ENCODE measurements around the gene BAG5.

BAG5 gene

GRCh38 chr14:103563844-103564505, 1.5 kb upstream of the BAG5 start:
- no peak for DNase-seq (ENCODE audit: low spot score)

DNA sequence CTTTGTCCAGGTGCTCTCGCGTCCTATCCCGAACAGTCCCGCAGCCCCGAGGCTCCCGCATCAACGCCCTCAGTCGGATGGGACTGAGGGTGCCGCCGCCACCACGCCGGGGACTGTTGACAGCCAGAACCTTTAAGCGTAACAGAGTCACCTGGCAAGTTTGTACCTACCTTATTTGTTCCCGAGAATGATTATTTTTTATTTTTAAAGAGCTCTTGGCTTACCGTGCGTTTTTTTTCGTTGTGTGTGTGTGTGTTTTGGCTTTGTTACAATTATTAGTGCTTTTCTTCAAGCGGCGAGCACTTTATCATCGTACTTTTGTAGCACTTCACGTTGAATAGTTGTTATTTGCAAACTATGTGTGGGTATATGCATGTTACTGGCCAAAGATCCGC, 766 bp upstream of the BAG5 start:
- DNase-seq (ENCODE audit: low spot score) = no peak

DNA sequence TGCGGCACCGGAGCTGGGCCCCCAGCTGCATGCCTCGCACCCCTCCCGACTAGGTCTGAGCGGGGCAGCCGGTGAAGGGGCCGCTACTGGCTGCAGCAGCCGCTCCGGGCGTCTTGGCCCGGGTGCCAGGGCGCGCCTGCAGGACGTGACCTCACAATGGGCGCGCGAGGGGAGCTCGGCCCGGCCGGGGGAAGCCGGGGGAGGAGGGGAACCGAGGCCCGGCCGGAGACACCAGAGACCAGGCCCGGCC, 353 bp downstream of the BAG5 start:
- DNase-seq (ENCODE audit: low spot score) = peak; percentile 70

DNA sequence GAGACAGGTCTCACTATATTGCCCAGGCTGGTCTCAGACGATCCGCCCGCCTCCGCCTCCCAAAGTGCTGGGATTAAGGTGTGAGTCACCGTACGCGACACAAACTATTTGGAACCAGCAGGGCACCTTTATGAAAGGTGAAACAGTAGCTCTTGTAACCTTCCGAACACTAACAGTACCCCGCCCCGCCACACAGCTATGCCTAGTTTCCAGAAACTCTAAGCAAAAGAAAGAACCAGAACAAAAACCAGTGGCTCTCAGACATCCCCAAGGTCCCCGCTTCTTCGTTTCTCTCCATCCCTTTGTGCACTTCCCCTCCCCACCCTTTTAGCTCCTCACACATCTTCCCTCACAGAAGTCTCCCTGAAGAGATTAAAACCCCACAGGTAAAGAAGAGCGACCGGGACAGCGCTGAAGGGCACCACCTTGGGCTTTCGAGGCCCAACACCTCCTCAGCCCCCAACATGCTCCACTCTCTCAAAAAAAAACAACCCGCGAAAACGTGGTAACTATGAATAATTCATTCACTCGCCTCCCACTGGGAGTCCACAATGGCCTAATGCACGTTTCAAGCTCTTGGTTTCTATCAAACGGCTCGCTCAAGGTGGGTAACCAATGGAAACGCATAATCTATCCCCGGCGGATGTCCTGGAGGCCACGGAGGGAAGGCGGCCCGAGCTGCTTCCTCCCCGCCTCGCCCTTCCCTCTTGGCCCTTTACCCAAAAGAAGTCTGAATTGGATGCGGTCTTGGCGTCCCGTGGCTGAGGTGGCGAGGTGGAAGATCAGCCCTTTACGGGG, 877 bp downstream of the BAG5 start:
- DNase-seq (ENCODE audit: low spot score) = peak; percentile 77

DNA sequence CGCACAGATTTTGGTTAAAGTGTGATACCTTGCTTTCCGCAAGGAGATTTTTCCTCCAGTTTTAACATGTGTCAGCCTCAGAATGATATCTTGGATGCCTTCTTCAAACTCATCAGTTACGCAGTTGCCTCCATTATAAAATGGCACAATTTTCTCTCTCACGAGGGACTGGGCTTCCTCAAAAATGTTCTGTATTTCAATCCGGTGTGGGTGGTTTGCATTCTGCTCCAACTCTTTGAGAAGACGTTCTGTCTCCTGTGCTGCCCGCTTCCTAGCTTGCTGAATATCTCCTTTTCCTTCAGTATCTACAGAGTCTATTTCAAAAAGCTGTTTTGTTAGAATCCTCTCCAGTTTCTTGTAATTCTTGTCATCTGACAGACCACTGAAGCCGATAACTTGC, 1.8 kb downstream of the BAG5 start:
- no peak for DNase-seq (ENCODE audit: low spot score)

- DNase-seq (ENCODE audit: low spot score) = no peak
Measured at GRCh38 chr14:103559766-103560165, 2.7 kb downstream of the BAG5 start.

- peak; percentile 72 for DNase-seq (ENCODE audit: low spot score)
Measured at GRCh38 chr14:103558071-103558882, 4.2 kb downstream of the BAG5 start.

- no peak for DNase-seq (ENCODE audit: low spot score)
Measured at GRCh38 chr14:103556946-103557758, 5.3 kb downstream of the BAG5 start.

- DNase-seq (ENCODE audit: low spot score) = no peak
Measured at GRCh38 chr14:103555559-103556337, 6.7 kb downstream of the BAG5 start.

DNA sequence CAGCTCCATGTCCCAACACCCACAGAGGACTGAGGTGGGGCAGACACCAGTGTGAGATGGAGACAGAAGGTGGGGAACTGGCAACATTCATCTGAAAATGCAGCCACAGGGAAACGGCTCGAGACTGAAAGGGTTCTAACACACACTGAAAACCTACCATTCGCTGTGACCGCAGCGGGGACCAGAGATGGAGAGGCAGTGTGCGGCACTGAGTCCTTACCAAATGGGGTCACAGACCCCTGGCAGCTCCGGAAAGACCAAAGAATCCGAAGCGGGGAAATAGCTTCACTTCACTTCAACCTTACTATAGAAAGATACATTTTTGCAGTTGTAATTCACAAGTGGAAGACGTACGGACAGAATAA, 9.6 kb downstream of the BAG5 start:
- no peak for DNase-seq (ENCODE audit: low spot score)

- peak; percentile 73 for DNase-seq (ENCODE audit: low spot score)
Measured at GRCh38 chr14:103552011-103552845, 10.2 kb downstream of the BAG5 start.

DNA sequence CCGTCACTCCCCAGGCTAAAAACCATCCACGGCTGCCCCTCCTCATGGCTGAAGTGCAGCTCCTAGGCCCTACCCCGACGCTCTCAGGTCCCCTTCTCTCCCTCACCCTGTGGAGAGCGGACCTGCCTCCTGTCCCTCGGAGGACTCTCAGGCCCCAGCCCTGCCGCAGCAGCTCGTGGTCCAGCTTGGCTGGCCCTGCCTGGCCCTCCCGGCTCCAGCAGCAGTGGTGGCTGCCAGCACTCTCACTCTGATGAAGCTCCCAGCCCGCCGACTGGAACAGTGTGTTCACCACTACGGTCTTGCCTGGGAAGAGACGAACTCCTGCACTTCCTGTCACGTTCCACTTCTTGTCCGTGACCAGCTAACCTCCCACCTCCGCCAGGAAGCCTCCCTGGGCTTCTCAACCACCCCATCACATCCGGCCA, 11.1 kb downstream of the BAG5 start:
- no peak for DNase-seq (ENCODE audit: low spot score)

DNA sequence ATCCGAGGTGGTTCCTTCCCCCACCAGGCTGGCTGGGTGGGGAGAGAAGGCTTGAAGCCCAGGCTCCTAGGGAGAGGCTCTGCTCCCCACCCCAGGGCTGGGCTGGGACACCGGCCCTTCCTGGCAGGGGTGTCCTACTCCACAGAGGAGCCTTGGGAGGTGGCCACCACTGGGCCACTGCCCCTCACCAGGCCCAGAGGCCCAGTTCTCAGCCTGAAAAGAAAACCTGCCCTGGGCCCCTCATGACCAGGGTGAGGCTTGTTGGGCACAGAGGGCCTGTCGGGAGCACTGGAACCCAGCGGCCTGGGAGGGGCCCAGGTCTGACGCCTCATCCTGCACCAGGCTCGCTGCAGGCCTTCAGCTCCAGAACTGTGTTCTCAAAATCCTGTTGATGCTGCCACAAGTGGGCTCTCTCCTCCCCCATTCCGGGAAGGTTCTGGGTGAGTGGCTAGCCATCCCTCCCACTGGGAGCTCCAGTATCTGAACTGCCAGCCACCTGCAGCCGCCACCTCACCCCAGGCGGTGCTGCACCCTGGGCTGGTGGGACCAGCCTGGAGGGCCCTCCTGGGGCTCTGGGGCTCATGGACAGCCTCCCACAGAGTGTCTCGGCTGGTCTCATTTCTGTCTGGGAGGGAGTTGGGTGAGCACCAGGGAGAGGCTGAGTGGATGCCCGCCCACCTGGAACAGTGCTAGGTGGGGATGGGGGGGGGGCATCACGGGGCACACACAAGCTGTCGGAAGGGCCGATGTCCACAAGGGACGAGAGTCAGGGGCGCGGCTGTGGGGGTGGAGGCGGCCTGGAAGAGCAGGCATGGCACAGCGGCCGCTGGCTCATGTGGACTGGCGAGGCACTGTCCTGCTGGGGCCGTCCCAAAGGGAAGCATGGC, 11.8 kb downstream of the BAG5 start:
- DNase-seq (ENCODE audit: low spot score) = no peak

GRCh38 chr14:103549361-103550311, 12.8 kb downstream of the BAG5 start:
- no peak for DNase-seq (ENCODE audit: low spot score)

GRCh38 chr14:103548463-103549351, 13.8 kb downstream of the BAG5 start:
- DNase-seq (ENCODE audit: low spot score) = no peak

DNA sequence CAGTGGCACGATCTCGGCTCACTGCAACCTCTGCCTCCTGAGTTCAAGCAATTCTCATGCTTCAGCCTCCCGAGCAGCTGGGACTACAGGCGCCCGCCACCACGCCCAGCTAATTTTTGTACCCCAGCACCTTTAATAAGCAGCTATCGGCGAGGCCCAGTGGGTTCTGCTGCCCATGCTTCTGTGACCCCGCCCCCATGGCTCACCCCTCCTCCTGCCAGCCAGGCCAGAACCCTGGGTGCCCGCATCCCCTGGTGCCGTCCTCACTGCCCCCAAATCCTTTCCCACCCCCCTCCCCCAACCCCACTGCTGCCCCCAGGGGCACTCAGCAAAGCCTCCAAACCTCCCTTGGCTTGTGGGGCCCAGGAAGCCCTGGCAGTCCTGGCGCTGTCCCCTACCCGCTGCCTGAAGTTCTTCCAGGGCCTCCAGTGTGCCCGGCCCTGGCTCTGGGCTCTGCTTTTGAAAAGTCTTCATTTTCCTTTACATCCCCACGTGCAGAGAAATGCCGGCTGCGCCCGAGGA, 14.5 kb downstream of the BAG5 start:
- DNase-seq (ENCODE audit: low spot score) = no peak

DNA sequence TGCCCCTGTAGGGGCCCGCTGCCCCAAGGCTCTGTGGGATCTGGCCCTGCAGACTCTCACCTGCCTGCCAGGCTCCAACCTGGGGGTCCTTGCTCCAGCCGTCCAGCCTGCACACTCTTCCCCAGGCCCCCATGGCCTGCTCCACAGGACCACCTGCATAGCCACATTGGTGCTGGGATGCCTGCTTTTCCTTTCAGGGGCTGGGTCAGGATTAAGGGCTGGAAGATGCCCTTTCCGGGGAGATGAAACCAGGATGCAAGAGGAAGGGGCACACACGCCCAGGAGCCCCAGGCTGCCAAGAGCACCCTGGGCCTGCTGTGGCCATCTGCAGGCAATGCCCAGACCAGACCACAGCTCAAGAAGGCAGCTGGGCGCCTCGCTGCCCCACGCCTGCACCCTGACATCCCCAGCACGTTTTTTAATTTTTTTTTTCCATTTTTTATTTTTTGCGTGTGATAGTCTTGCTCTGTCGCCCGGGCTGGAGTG, 15.0 kb downstream of the BAG5 start:
- DNase-seq (ENCODE audit: low spot score) = no peak
